T-helper 22 cell (primary cell): ENCODE results near the gene HECW1.
"Not testable (repeated sequence)": the region's sequence is repeated elsewhere in the genome, so short reads cannot be mapped to it uniquely, and the experiment has no call there.

Experiments
- DNase-seq: peaks from one replicate; pipeline ENCODE4 v3.0.0-alpha.2; 2020; ENCODE audit warnings: low read depth

HECW1 gene

GRCh38 chr7:43467846-43468245, 355.4 kb downstream of the HECW1 start:
- DNase-seq = no peak

DNA sequence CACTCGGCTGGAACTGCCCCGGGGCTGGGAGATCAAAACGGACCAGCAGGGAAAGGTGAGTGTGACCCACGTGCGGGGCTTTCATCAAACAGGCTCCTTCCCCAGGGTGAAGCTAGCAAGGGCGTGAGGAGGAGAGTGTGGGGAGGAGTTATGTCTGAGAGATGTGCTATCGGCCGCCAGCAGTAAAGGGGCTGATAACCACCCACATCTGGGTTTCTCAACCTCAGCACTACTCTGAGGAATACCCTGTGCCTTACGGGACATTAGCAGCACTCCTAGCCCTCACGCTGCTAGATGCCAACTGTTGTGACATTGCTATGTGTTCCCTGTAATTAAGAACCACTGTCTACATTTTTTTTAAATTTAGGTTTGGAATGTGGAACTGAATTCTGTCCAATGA, 356.6 kb downstream of the HECW1 start:
- no peak for DNase-seq

- DNase-seq = no peak
Observed at GRCh38 chr7:43470110-43470509, 357.7 kb downstream of the HECW1 start.

DNA sequence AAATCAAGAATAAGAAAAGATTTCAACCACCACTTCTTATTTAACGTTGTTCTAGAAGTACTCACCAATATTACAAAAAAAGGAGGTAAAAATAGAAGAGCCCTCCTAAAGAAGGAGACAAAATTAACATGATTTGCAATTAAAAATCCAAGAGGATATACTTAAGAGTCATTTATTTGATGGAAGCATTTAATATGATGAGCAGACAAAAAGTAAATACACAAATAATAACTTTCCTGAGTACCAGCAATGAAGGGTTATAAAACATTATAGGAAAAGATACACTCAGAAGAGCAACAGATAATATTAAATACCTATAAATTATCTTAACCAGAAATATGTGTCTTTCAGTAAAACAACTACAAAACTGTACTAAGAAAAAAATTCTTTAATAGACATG, 363.5 kb downstream of the HECW1 start:
- DNase-seq = no peak

GRCh38 chr7:43476896-43477295, 364.4 kb downstream of the HECW1 start:
- no peak for DNase-seq

DNA sequence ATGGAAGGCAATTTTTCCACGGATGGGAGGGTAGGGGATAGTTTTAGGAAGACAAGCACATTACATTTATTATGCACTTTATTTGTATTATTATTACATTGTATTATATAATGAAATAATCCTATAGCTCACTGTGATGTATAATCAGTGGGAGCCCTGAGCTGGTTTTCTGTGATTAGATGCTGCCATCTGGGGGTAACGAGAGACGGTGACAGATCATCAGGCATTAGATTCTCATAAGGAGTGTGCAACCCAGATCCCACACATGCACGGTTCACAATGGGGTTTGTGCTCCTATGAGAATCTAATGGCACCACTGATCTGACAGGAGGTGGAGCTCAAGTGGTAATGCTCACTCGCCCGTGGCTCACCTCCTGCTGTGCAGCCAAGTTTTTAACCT, 366.6 kb downstream of the HECW1 start:
- DNase-seq = no peak

DNA sequence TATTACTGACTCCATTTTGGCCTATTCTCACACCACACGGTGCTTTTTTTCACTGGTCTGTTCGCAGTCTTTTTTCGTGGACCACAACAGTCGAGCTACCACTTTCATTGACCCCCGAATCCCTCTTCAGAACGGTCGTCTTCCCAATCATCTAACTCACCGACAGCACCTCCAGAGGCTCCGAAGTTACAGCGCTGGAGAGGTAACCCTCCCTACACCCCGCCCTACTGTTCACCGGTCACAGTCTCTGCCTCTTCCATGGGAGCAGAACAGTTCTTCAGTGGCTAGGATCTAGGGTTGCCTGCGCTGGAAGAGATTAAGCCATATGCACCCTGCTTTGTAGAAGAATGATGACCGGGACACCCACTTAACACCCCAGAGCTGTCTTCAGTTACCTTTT, 367.1 kb downstream of the HECW1 start:
- DNase-seq = no peak

- no peak for DNase-seq
Observed at GRCh38 chr7:43480581-43480980, 368.1 kb downstream of the HECW1 start.

DNA sequence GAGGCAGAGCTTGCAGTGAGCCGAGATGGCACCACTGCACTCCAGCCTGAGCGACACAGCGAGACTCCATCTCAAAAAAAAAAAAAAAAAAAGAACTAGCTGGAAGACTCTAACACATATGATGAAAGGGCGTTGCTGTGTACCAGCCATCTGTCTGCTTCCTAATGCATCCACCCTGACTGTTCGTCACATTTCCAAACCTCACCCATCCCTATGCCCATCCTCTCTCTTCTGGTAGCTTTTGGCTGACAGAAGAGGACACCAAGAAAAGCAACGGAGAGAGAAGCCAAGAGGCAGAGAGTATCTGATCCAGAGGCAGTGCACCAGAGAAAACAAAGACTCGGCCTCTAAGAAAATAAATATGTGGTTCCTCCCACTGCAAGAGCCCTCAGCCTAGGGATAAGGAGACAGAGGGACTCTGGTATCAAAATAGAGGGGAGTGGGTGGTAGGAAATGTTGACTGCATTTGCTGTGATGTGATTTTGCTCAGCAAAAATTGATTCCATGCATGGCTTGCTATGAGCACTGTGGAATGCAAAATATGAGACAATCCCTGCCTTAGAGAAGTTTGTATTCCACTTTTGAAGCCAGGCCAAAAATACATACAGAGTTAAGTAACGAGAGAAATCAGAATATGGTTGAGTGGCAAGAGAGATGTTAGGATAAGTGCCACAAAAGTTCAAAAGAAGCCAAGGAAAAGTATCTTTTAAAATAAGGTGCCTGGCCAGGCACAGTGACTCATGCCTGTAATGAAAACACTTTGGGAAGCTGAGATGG, 369.6 kb downstream of the HECW1 start:
- no peak for DNase-seq

- DNase-seq = no peak
Observed at GRCh38 chr7:43482679-43483252, 370.3 kb downstream of the HECW1 start.

DNA sequence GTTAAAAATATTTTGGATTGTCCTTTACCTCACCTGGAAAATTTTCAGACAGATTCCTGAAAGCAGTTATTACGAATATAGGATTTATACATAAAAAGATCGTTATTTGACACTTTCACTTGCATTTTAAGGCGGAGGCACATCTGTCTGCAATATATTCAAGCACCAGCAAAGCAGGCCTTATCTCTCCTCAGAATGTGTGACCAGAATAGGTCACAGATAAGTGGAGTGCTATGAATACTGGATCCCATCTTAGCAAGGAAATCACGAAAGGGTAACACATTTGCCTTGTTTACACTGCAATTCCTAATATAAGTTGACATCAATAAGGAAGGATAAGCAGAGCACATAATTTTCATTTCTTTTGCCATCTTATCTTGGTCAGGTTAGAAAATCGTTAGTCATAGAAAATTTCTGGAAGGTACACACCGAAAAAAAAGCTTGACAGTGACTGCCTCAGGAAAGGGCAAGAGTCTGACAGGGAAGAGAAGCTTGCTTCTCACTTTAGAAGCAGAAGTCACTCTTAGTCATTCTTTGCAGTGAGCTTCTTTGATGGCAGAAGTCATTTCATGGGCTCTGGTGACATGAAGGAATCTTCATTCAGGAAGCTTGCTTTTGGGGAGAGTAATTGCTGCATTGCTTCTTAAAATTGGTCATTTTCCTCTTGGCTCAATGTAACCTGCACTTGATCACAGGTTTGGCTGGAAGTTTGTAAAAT, 372.4 kb downstream of the HECW1 start:
- DNase-seq = no peak

DNA sequence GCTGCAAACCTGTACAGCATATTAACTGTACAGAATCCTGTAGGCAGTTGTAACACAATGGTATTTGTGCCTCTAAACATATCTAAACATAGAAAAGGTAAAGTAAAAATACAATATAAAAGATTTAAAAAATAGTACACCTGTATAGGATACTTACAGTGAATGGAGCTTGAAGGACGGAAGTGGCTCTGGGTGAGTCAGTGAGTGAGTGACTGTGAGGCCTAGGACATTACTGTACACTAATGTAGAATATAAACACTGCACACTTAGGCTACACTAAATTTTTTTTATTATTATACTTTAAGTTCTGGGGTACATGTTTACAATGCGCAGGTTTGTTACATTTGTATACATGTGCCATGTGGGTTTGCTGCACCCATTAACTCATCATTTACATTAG, 373.1 kb downstream of the HECW1 start:
- no peak for DNase-seq

DNA sequence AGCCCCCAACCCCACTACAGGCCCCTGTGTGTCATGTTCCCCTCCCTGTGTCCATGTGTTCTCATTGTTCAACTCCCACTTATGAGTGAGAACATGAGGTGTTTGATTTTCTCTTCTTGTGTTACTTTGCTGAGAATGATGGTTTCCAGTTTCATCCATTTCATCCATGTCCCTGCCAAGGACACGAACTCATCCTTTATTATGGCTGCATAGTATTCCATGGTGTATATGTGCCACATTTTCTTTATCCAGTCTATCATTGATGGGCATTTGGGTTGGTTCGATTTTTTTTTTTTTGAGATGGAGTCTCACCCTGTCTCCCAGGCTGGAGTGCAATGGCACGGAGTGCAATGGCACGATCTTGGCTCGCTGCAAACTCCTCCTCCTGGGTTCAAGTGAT, 373.6 kb downstream of the HECW1 start:
- not testable (repeated sequence) for DNase-seq

GRCh38 chr7:43486634-43487033, 374.2 kb downstream of the HECW1 start:
- DNase-seq = no peak

DNA sequence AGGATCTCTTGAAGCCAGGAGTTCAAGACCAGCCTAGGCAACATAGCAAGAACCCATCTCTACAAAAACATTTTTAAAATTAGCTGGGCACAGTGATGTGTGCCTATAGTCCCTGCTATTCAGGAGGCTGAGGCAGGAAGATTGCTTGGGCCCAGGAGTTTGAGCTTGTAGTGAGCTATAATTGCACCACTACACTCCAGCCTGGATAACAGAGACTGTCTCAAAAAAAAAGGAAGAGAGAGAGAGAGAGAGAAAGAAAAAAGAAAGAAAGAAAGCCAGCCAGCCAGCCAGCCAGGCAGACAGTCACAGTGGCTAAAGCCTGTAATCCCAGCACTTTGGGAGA, 375.3 kb downstream of the HECW1 start:
- no peak for DNase-seq

- no peak for DNase-seq
Observed at GRCh38 chr7:43489257-43489656, 376.8 kb downstream of the HECW1 start.

DNA sequence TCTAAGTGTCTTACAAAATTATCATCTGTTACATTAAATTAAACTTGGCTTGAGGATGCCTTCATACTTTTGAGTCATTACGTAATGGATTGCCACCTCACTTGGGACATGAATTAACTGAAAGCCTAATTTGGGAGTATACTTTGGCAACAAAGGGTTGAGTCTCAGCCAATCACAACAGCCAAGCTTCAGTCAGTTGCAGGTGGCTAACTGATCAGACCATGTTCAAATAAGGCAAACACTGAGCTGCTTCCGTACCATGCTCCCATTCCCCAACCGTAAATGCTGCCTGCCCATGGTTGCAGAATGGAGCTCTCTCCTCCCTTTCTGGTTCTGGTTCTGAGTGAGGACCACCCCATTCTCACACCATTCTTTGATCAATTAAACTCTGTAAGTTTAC, 377.6 kb downstream of the HECW1 start:
- no peak for DNase-seq

DNA sequence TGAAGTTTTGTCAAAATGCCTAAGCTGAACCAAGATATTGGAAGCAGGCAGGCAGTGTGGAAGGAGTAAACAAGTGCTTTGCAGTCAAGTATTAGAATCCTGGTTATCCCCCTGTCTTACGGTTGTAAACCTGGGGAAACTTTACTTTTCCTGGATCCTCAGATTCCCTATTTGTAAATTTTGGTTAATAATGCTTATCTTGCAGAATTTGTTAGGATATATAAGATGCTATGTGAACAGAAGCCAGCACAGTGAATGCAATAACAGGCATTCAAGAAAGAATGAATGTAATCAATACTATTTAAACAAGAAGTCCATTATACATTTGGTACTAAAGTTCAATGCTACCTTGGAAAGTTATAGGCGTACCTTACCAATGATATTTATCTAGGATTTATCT, 378.7 kb downstream of the HECW1 start:
- no peak for DNase-seq

- no peak for DNase-seq
Observed at GRCh38 chr7:43491984-43492383, 379.5 kb downstream of the HECW1 start.

DNA sequence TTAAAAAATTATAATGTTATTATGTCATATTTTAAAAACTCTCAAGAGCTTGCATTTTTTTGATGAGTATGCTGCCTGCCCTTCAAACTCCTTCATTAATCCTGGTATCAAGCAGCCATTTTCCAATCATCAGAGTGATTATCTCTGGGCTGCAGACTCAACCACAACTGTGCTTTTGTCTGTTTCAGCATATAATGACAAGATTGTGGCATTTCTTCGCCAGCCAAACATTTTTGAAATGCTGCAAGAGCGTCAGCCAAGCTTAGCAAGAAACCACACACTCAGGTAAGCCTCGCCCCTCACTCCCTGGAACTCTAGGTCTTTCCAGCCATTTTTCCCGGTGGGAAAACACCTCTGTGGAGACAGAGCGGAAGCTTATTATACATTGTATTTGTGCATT, 380.4 kb downstream of the HECW1 start:
- no peak for DNase-seq

- no peak for DNase-seq
Observed at GRCh38 chr7:43495572-43495971, 383.1 kb downstream of the HECW1 start.

DNA sequence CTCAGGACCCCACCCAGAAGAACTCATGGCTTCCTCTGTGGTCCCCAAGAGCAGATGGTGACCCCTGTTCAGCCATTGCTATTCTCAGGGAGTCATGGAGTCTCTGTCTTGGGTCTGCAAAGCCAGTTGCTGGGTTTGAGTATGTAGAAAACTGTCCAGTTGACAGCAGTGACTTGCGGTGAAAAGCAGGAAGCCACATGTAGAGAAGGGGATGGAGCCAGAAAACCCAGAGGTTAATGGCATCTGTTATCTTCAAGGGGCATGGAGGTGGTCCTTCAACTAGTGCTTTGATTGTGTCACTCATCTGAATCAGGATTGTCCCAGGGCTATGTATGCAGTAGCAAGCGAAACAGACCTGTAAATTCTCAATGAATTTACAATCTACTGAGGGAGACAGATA, 384.1 kb downstream of the HECW1 start:
- no peak for DNase-seq

DNA sequence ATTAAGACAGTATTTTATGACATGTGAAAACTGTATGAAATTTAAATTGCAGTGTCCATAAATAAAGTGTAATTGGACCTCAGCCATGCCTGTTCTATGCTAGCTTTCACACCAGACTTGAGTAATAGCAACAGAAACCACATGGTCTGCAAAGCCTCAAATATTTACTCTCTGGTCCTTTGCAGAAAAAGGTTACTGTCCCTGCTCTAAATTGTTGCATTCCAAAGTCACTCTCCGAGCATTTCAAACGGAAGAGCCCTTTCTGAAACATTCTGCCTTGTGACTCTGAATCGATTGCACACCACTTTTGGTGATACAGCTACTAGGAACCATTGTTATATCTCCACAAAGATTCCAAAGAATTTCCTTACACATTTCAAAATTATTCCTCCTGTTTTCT, 389.4 kb downstream of the HECW1 start:
- no peak for DNase-seq

GRCh38 chr7:43502941-43503340, 390.5 kb downstream of the HECW1 start:
- no peak for DNase-seq
